Mesenchymal stem cell (in vitro differentiated cells and primary cell): ENCODE measurements around the gene SPEN.

Source experiments
- DNase-seq: peaks from one replicate; pipeline ENCODE4 v3.0.0-alpha.2; 2013
- H2AFZ ChIP-seq: one replicate; pipeline ENCODE4 v1.6.1; 2013; ENCODE audit warnings: low read depth, mild to moderate bottlenecking, control low read depth, inconsistent platforms, low read length, moderate library complexity
- H2AK5ac ChIP-seq: 2 replicates; pipeline ENCODE4 v1.6.1; 2013; ENCODE audit warnings: low read length, moderate library complexity, mild to moderate bottlenecking, inconsistent platforms; ENCODE audit not compliant: severe bottlenecking
- H2BK120ac ChIP-seq: one replicate; pipeline ENCODE4 v1.6.1; 2013; ENCODE audit warnings: low read depth, mild to moderate bottlenecking, inconsistent platforms, low read length, moderate library complexity
- H2BK12ac ChIP-seq, 2 experiments: one replicate each; pipeline ENCODE4 v1.6.1; 2013; ENCODE audit warnings: inconsistent platforms in 2 of 2, low read length in 2 of 2, mild to moderate bottlenecking in 2 of 2, moderate library complexity in 2 of 2, control low read depth in 1 of 2
- H2BK15ac ChIP-seq: one replicate; pipeline ENCODE4 v1.6.1; 2013; ENCODE audit warnings: mild to moderate bottlenecking, low read depth, inconsistent platforms; ENCODE audit not compliant: poor library complexity, severe bottlenecking
- H2BK5ac ChIP-seq: 2 replicates; pipeline ENCODE4 v1.6.1; 2013; ENCODE audit warnings: low read depth, mild to moderate bottlenecking, low read length, control low read depth, inconsistent platforms; ENCODE audit not compliant: poor library complexity, severe bottlenecking
- H3K14ac ChIP-seq, 2 experiments: one replicate each; pipeline ENCODE4 v1.6.1; 2013; ENCODE audit warnings: inconsistent platforms in 2 of 2, low read length in 2 of 2, control low read depth in 1 of 2, mild to moderate bottlenecking in 1 of 2, moderate library complexity in 1 of 2
- H3K18ac ChIP-seq, 2 experiments: one replicate each; pipeline ENCODE4 v1.6.1; 2013; ENCODE audit warnings: inconsistent platforms in 2 of 2, low read length in 2 of 2, control low read depth in 1 of 2, low read depth in 1 of 2, mild to moderate bottlenecking in 1 of 2
- H3K23ac ChIP-seq, 2 experiments: one replicate each; pipeline ENCODE4 v1.6.1; 2013; ENCODE audit warnings: inconsistent platforms in 2 of 2, low read length in 2 of 2, mild to moderate bottlenecking in 2 of 2, moderate library complexity in 2 of 2, control low read depth in 1 of 2
- H3K27ac ChIP-seq: 2 replicates; pipeline ENCODE4 v1.5.1; 2013; ENCODE audit warnings: mild to moderate bottlenecking, moderate library complexity, low read length, control low read depth, inconsistent platforms; ENCODE audit not compliant: poor library complexity, severe bottlenecking
- H3K27me3 ChIP-seq, 2 experiments: 2 replicates each; pipeline versions ENCODE4 v1.6.1 to v1.7.0; 2013; ENCODE audit warnings: low read length in 2 of 2, mild to moderate bottlenecking in 2 of 2, moderate library complexity in 2 of 2, control low read depth in 1 of 2, inconsistent platforms in 1 of 2; ENCODE audit not compliant: control insufficient read depth in 1 of 2, insufficient read depth in 1 of 2
- H3K36me3 ChIP-seq, 2 experiments: 2 replicates each; pipeline versions ENCODE4 v1.6.1 to v1.7.0; 2013; ENCODE audit warnings: low read length in 2 of 2, control low read depth in 1 of 2, inconsistent platforms in 1 of 2, low read depth in 1 of 2, mild to moderate bottlenecking in 1 of 2; ENCODE audit not compliant: insufficient read depth in 2 of 2, control insufficient read depth in 1 of 2
- H3K4ac ChIP-seq, 2 experiments: one replicate each; pipeline ENCODE4 v1.6.1; 2013; ENCODE audit warnings: inconsistent platforms in 2 of 2, low read length in 2 of 2, mild to moderate bottlenecking in 2 of 2, moderate library complexity in 2 of 2, control low read depth in 1 of 2, low read depth in 1 of 2
- H3K4me1 ChIP-seq: 2 replicates; pipeline ENCODE4 v1.6.1; 2013; ENCODE audit warnings: low read depth, low read length, control low read depth; ENCODE audit not compliant: control insufficient read depth, insufficient read depth
- H3K4me2 ChIP-seq: 2 replicates; pipeline ENCODE4 v1.6.1; 2013; ENCODE audit warnings: low read length, mild to moderate bottlenecking, inconsistent platforms; ENCODE audit not compliant: poor library complexity, severe bottlenecking
- H3K4me3 ChIP-seq, 2 experiments: 2 replicates each; pipeline versions ENCODE4 v1.5.1 to v1.7.0; 2013; ENCODE audit warnings: low read length in 2 of 2, mild to moderate bottlenecking in 2 of 2, control low read depth in 1 of 2, low read depth in 1 of 2; ENCODE audit not compliant: insufficient read depth in 1 of 2
- H3K79me1 ChIP-seq: replicated peaks from 2 replicates; pipeline ENCODE4 v1.6.1; 2013; ENCODE audit warnings: mild to moderate bottlenecking, control low read depth, low read length, inconsistent platforms; ENCODE audit not compliant: poor library complexity, severe bottlenecking
- H3K9ac ChIP-seq: 2 replicates; pipeline ENCODE4 v1.7.0; 2013; ENCODE audit warnings: mild to moderate bottlenecking, low read length, moderate library complexity
- H3K9me3 ChIP-seq: 2 replicates; pipeline ENCODE4 v1.7.0; 2013; ENCODE audit warnings: mild to moderate bottlenecking, low read length; ENCODE audit not compliant: control insufficient read depth
- H4K8ac ChIP-seq: one replicate; pipeline ENCODE4 v1.6.1; 2013; ENCODE audit warnings: inconsistent platforms, mild to moderate bottlenecking, low read length, moderate library complexity
- H4K91ac ChIP-seq: one replicate; pipeline ENCODE4 v1.6.1; 2013; ENCODE audit warnings: mild to moderate bottlenecking, low read length, inconsistent platforms
- WGBS: methylation state at CpG from one replicate; pipeline ENCODE4 v1.1.7; 2013; ENCODE audit warnings: mixed read lengths; 5-methylcytosine and 5-hydroxymethylcytosine counted together

The SPEN gene

GRCh38 chr1:15851210-15852035 lies 3.9 kb downstream of the SPEN start:
- Histone ChIP-seq H3K14ac (no peak overlapping the region), H2BK12ac (no peak overlapping the region), H2BK15ac (no peak overlapping the region), H3K4me1 (peaks cover 5% of the 10 kb centered on the region), H3K27me3 (no peaks in the 10 kb centered on the region), H2BK5ac (no peak overlapping the region), H2AK5ac (no peak overlapping the region), H2AFZ (no peak overlapping the region), H3K4me3 (no peak overlapping the region), H3K23ac (no peak overlapping the region), H3K27ac (no peak overlapping the region), H3K4ac (no peak overlapping the region), H3K9me3 (no peaks in the 10 kb centered on the region), H3K4me2 (no peak overlapping the region), H4K8ac (no peak overlapping the region), H2BK120ac (no peak overlapping the region), H4K91ac (no peak overlapping the region), H3K18ac (no peak overlapping the region), H3K79me1 (no peaks in the 10 kb centered on the region), H3K9ac (peak overlapping the region; percentile 94), H3K36me3 (no peaks in the 10 kb centered on the region)
- no peak for DNase-seq
- 87% methylated on average over 12 of the region's 16 CpGs for WGBS

GRCh38 chr1:15852036-15852827 lies 4.7 kb downstream of the SPEN start:
- no peak overlapping the region for H3K4me3 ChIP-seq
- H3K79me1 ChIP-seq, result no peaks in the 10 kb centered on the region
- H3K27ac ChIP-seq, result no peak overlapping the region
- H3K9me3 ChIP-seq, result no peaks in the 10 kb centered on the region
- H2BK12ac ChIP-seq, result no peak overlapping the region
- H3K36me3 ChIP-seq, result no peaks in the 10 kb centered on the region
- no peak overlapping the region for H4K8ac ChIP-seq
- H3K14ac ChIP-seq, result no peak overlapping the region
- DNase-seq, result no peak
- no peak overlapping the region for H3K9ac ChIP-seq
- H3K4me2 ChIP-seq, result no peak overlapping the region
- no peak overlapping the region for H3K4ac ChIP-seq
- H3K18ac ChIP-seq, result no peak overlapping the region
- no peak overlapping the region for H2AK5ac ChIP-seq
- no peak overlapping the region for H2BK15ac ChIP-seq
- H2BK5ac ChIP-seq, result no peak overlapping the region
- H4K91ac ChIP-seq, result no peak overlapping the region
- no peaks in the 10 kb centered on the region for H3K27me3 ChIP-seq
- H3K4me1 ChIP-seq, result peaks cover 2% of the 10 kb centered on the region
- H2AFZ ChIP-seq, result no peak overlapping the region
- no peak overlapping the region for H3K23ac ChIP-seq
- H2BK120ac ChIP-seq, result no peak overlapping the region
- WGBS, result 91% methylated on average over 5 of the region's 6 CpGs

- Histone ChIP-seq H3K14ac (no peak overlapping the region), H2BK5ac (no peak overlapping the region), H3K18ac (no peak overlapping the region), H3K9me3 (no peaks in the 10 kb centered on the region), H2BK12ac (no peak overlapping the region), H3K4ac (no peak overlapping the region), H2AK5ac (no peak overlapping the region), H3K4me2 (no peak overlapping the region), H2BK120ac (no peak overlapping the region), H3K79me1 (no peaks in the 10 kb centered on the region), H3K9ac (no peak overlapping the region), H3K4me1 (peaks cover 2% of the 10 kb centered on the region), H2BK15ac (no peak overlapping the region), H3K27ac (no peak overlapping the region), H3K36me3 (no peaks in the 10 kb centered on the region), H3K27me3 (no peaks in the 10 kb centered on the region), H4K91ac (no peak overlapping the region), H3K23ac (no peak overlapping the region), H2AFZ (no peak overlapping the region), H3K4me3 (no peak overlapping the region), H4K8ac (no peak overlapping the region)
- 98% methylated on average over 3 of the region's 3 CpGs for whole genome bisulfite sequencing
- DNase-seq, result no peak
Observed at GRCh38 chr1:15852828-15853302, 5.4 kb downstream of the SPEN start.

- Histone ChIP-seq H3K79me1 (peaks cover 4% of the 10 kb centered on the region), H2BK5ac (no peak overlapping the region), H2BK12ac (no peak overlapping the region), H3K27ac (no peak overlapping the region), H2BK120ac (no peak overlapping the region), H3K9ac (no peak overlapping the region), H3K36me3 (no peaks in the 10 kb centered on the region), H3K4me2 (no peak overlapping the region), H3K4ac (no peak overlapping the region), H3K18ac (no peak overlapping the region), H2AK5ac (no peak overlapping the region), H2AFZ (no peak overlapping the region), H3K4me1 (peaks cover 5% of the 10 kb centered on the region), H3K27me3 (no peaks in the 10 kb centered on the region), H4K91ac (no peak overlapping the region), H3K23ac (no peak overlapping the region), H3K4me3 (no peak overlapping the region), H4K8ac (no peak overlapping the region), H3K9me3 (no peaks in the 10 kb centered on the region), H3K14ac (no peak overlapping the region), H2BK15ac (no peak overlapping the region)
- WGBS, result 99% methylated on average over 5 of the region's 5 CpGs
- no peak for DNase-seq
Observed at GRCh38 chr1:15856888-15857287, 9.4 kb downstream of the SPEN start.
